Measurements from ENCODE around the gene TMEM156.

TMEM156 gene

DNA sequence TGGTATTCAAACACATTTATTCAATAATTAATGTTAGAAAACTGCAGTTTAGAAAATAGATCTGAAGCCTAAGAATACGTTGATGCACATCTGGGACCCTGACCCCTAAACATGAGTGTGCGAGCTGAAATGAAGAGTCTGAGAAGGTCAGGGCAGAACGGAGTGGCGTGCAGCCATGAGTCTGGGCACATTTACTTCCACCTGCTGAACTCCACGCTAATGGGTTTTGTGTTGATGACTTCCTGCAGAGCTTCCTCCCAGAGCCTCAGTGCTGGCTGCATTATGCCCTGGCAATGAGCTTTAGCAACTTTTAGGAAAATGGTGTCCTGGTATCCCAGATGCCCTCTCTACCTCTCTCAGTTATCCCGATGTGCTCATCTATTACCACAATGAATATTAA, 111.5 kb downstream of the TMEM156 start:
- H3K4me3 ChIP-seq (ENCODE audit: insufficient read depth, low read length, poor library complexity, severe bottlenecking): no peak overlapping the region
- H2AFZ ChIP-seq (ENCODE audit: low read depth, low read length, severe bottlenecking): no peak overlapping the region
- no peak overlapping the region for H3K27ac ChIP-seq (ENCODE audit: low read depth, low read length)
- no peaks in the 10 kb centered on the region for H3K9me2 ChIP-seq (replicated peaks; ENCODE audit: insufficient read depth, low read length)
- no peak overlapping the region for H3K9ac ChIP-seq (ENCODE audit: low read length)
- H4K20me1 ChIP-seq (ENCODE audit: low read depth, low read length): no peaks in the 10 kb centered on the region
- H3K27me3 ChIP-seq (ENCODE audit: low read length): no peaks in the 10 kb centered on the region
- no peak overlapping the region for H3K4me2 ChIP-seq (ENCODE audit: low read depth, low read length, poor library complexity, severe bottlenecking)
- TF ChIP-seq EZH2phosphoT487 (conservative IDR thresholded peaks at IDR 0.05; ENCODE audit: low read length): no peak
- TF ChIP-seq, protein P1, sequence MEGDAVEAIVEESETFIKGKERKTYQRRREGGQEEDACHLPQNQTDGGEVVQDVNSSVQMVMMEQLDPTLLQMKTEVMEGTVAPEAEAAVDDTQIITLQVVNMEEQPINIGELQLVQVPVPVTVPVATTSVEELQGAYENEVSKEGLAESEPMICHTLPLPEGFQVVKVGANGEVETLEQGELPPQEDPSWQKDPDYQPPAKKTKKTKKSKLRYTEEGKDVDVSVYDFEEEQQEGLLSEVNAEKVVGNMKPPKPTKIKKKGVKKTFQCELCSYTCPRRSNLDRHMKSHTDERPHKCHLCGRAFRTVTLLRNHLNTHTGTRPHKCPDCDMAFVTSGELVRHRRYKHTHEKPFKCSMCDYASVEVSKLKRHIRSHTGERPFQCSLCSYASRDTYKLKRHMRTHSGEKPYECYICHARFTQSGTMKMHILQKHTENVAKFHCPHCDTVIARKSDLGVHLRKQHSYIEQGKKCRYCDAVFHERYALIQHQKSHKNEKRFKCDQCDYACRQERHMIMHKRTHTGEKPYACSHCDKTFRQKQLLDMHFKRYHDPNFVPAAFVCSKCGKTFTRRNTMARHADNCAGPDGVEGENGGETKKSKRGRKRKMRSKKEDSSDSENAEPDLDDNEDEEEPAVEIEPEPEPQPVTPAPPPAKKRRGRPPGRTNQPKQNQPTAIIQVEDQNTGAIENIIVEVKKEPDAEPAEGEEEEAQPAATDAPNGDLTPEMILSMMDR (IDR thresholded peaks at IDR 0.05; ENCODE audit: insufficient read depth, low read length, poor library complexity, severe bottlenecking): no peak
- H3K9me3 ChIP-seq (ENCODE audit: insufficient read depth, low read length): no peaks in the 10 kb centered on the region
- no peaks in the 10 kb centered on the region for H3F3A ChIP-seq (ENCODE audit: insufficient read depth)
- no peaks in the 10 kb centered on the region for H3K79me2 ChIP-seq (ENCODE audit: insufficient read depth, low read length)
- H3K36me3 ChIP-seq (ENCODE audit: low read length): no peaks in the 10 kb centered on the region

- H3K9ac ChIP-seq (ENCODE audit: low read length): no peak overlapping the region
- no peaks in the 10 kb centered on the region for H3K9me2 ChIP-seq (replicated peaks; ENCODE audit: insufficient read depth, low read length)
- H4K20me1 ChIP-seq (ENCODE audit: low read depth, low read length): no peaks in the 10 kb centered on the region
- no peaks in the 10 kb centered on the region for H3K79me2 ChIP-seq (ENCODE audit: insufficient read depth, low read length)
- H3K9me3 ChIP-seq (ENCODE audit: insufficient read depth, low read length): no peaks in the 10 kb centered on the region
- no peaks in the 10 kb centered on the region for H3K27me3 ChIP-seq (ENCODE audit: low read length)
- no peak overlapping the region for H3K4me3 ChIP-seq (ENCODE audit: insufficient read depth, low read length, poor library complexity, severe bottlenecking)
- no peaks in the 10 kb centered on the region for H3K36me3 ChIP-seq (ENCODE audit: low read length)
- H3K27ac ChIP-seq (ENCODE audit: low read depth, low read length): no peak overlapping the region
- H3K4me2 ChIP-seq (ENCODE audit: low read depth, low read length, poor library complexity, severe bottlenecking): no peak overlapping the region
- TF ChIP-seq EZH2phosphoT487 (conservative IDR thresholded peaks at IDR 0.05; ENCODE audit: low read length): no peak
- TF ChIP-seq, protein P1 (IDR thresholded peaks at IDR 0.05; ENCODE audit: insufficient read depth, low read length, poor library complexity, severe bottlenecking): no peak
- no peaks in the 10 kb centered on the region for H3F3A ChIP-seq (ENCODE audit: insufficient read depth)
- H2AFZ ChIP-seq (ENCODE audit: low read depth, low read length, severe bottlenecking): no peak overlapping the region
These were observed 112.0 kb downstream of the TMEM156 start for GRCh38 chr4:38920186-38920585.

DNA sequence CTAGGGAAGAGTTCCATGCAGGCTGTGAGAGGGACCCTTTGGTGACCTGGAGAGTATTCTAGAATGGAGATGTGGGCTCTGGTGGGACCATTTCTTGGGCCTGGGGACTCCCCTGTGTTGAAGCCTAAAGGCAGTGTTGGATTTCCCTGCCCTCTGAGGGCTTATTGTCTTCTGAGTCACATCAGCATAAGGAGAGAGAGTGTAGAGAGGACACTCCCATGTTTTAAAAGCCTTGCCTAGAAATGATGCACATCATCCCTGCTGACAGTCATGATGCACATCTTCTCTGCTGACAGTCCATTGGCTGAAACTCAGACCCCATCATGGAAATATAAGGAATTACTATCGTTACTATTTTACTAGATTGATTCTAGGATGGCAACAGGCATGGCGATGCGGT, 112.7 kb downstream of the TMEM156 start:
- Histone ChIP-seq H3K4me3 (ENCODE audit: insufficient read depth, low read length, poor library complexity, severe bottlenecking) (no peak overlapping the region), H3K27me3 (ENCODE audit: low read length) (no peaks in the 10 kb centered on the region), H3K9me2 (replicated peaks; ENCODE audit: insufficient read depth, low read length) (no peaks in the 10 kb centered on the region), H3K79me2 (ENCODE audit: insufficient read depth, low read length) (no peaks in the 10 kb centered on the region), H3K27ac (ENCODE audit: low read depth, low read length) (no peak overlapping the region), H3K9ac (ENCODE audit: low read length) (no peak overlapping the region), H3K9me3 (ENCODE audit: insufficient read depth, low read length) (no peaks in the 10 kb centered on the region), H2AFZ (ENCODE audit: low read depth, low read length, severe bottlenecking) (no peak overlapping the region), H4K20me1 (ENCODE audit: low read depth, low read length) (no peaks in the 10 kb centered on the region), H3K4me2 (ENCODE audit: low read depth, low read length, poor library complexity, severe bottlenecking) (no peak overlapping the region), H3F3A (ENCODE audit: insufficient read depth) (no peaks in the 10 kb centered on the region), H3K36me3 (ENCODE audit: low read length) (no peaks in the 10 kb centered on the region)
- TF ChIP-seq EZH2phosphoT487 (conservative IDR thresholded peaks at IDR 0.05; ENCODE audit: low read length): no peak
- TF ChIP-seq, protein P1 (IDR thresholded peaks at IDR 0.05; ENCODE audit: insufficient read depth, low read length, poor library complexity, severe bottlenecking): no peak

Data from SU-DHL-6 (cell line).